Femur (tissue), 1 donor: ENCODE data around the gene ZNF547.
A peak's percentile ranks its signal among the peaks of the same experiment; 100 is the strongest.

Experiments used
- DNase-seq: peaks from one replicate; pipeline ENCODE4 v3.0.0-alpha.2; 2017

ZNF547 gene

DNA sequence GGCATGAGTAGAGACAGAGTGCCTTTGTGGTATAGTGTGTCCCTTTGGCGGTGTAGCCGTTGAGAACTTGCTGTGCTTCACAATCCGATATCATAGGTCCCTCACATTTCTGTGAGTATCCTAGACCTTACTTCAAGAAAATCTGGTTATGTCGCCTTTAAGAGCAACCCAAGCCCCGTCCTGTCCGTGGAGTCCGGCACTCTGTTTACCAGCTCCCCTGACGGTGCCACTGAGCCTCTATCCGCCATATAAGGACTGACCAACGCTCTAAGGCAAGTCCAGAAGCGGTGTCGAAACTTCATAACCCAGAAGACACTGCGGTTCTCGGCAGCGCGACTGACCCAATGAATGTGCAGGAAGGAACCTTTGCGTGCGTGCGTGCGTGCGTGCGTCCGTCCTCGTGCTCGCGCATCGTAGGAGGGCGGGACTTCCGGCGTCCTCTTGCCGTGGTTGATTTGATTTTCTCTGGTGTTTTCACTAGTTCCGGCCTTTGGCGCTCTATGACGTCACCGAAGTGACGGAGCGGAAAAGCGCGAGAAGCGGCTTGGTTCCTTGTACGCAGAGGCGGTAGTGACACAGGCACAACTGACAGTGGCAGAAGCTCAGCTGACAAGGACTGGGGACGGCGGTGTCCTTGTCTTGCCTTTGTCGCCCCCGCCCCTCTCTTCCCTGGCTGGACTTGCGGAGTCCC is at the start of gene ZNF547, which contains the start of gene TRAPPC2B:
ZNF547 (plus strand) TSS at position 555 of the 691 bp plus-strand sequence. CDS start 5,005 bp downstream, outside the sequence.
TRAPPC2B (plus strand) TSS at position 555 of the 691 bp plus-strand sequence. CDS start 1,283 bp downstream, outside the sequence.
- peak; percentile 100 for DNase-seq

DNA sequence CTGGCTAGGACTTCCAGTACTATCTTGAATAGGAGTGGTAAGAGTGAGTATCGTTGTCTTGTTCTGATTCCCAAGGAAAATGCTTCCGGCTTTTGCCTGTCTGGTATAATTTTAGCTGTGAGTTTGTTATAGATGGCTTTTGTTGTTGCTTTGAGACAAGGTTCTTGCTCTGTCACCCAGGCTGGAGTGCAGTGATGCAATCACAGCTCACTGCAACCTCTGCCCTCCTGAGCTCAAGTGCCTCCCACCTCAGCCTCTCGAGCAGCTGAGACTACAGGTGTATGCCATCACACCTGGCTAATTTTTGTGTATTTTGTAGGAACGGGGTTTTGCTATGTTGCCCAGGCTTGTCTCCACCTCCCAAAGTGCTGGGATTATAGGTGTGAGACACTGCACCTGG is 49.2 kb upstream of the ZNF547 start:
- DNase-seq = no peak

GRCh38 chr19:57317503-57317902 is 45.8 kb upstream of the ZNF547 start:
- no peak for DNase-seq

GRCh38 chr19:57319869-57320179 is 43.5 kb upstream of the ZNF547 start:
- DNase-seq = no peak

DNA sequence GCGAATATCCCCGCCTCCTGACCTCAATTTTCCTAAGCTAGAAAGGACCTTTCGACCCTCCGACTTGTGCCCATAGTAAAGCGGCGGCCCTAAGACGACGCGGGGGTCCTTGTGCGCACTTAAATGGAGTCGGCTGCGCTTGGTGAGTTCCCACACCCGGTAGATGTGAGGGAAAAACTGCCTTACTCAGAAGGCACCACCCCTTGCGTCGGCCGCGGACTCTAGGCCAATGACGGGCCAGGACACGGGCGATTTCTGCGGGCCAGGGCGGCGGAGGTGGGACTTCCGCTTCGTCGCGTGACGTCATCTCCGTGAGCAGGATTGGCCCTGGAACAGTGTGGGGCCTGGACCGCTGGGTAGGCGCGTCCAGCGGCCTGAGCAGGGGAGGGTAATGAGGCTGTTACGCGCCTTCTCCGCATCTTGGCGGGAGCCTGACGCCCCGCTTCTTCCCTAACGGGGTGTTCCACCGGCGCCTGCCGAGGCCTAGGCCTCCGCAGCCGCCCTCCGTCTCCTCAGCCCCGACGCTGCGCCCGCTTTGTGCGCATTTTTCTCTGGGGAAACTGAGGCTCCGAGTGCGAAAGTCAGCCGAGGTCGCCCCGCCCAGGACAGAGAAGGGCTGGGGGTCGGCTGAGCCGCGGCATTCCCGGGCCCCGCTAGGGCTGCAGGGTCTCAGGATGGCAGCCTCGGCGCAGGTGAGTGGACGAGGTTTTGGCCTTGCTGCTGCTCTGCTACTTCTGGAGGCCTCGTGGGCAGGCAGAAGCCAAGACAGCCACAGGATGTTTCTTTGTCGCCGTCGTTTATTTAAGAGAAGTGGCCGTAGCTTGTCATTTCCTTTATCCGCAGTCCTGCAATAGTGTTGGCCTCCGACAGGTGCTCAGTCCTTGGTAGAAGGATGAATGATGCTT is 42.9 kb upstream of the ZNF547 start, which contains the start of gene ZNF543:
ZNF543 (plus strand) TSS at position 293 of the 905 bp plus-strand sequence; CDS start at position 675, 382 bp downstream.
- peak; percentile 98 for DNase-seq

DNA sequence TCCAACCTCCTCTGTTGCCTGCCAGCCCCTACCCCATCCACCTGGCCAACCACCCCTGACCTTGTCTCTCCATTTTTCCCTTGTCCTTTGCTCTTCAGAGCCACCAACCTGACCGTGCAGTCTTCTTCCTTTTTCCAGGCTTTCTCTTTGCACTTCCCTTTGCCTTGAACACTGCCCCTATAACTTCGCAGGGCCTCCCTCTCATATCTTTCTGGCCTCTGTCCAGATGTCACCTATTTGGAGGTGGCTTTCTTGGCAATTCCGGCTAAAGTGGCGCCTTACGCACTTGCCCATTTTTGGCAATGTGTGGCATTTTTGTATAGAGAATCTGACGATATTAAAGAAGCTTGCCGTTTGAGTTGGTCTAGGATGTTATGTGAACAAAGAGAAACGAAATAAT is 42.2 kb upstream of the ZNF547 start:
- DNase-seq = no peak

- no peak for DNase-seq
Observed at GRCh38 chr19:57321751-57322150, 41.6 kb upstream of the ZNF547 start.

DNA sequence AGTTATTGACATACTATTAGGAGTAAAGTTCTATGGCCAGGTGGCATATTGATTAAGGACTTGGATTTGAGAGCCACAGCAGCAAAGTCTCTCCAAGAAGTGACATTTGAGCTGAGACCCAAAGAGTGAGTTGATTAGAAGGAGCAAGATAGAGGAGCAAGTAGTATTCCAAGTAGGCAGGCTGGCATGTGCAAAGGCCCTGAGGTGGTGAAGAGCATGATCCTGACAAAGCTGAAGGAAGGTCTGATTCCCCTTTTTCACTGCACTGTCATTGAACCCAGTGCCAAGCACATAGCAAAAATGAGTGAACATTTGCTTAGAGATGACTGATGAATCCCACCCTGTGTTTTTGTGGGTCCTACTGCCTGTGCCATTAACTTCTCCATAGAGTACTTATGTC is 38.4 kb upstream of the ZNF547 start:
- no peak for DNase-seq

GRCh38 chr19:57327993-57328392 is 35.4 kb upstream of the ZNF547 start:
- no peak for DNase-seq

DNA sequence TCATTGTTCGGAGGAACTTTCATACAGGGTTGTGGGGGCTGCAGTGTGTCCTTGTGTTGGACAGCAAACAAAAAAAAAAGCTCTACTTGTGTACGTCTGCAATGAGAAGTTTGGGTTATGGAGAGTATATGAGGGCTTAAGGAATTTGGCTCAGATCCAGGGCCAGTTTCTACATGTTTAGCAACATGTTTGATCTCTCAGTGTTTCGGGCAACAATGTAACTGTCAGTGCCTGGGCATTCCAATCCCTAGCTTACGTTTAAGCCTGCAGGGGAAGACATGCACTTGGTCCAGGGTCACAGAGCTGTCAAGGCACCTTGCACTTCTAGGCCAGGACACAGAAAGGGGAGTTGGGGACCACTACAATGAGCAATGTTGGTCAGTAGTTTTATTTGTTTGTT is 29.2 kb upstream of the ZNF547 start:
- DNase-seq = no peak

DNA sequence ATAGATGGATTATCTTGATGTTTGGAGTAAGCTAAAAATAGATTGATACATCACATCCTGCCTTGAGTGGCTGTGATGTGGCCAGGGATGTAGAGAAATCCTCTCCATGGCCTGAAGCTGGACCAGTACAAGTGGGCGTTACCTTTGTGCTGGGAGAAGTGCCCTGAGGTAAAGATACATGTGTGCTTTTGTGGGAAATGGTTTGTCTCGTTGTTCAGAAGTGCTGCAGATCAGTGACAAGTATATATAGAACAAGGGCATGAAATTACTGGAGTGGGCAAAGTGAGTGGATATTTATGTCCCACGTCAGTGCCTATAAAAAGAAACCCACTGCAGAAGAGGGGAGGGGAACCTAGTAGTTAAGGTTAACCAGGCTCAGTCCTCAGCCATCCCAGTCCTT is 24.5 kb upstream of the ZNF547 start:
- peak; percentile 49 for DNase-seq

- no peak for DNase-seq
Observed at GRCh38 chr19:57342582-57342981, 20.8 kb upstream of the ZNF547 start.

- DNase-seq = peak; percentile 26
Observed at GRCh38 chr19:57348136-57348535, 15.2 kb upstream of the ZNF547 start.

DNA sequence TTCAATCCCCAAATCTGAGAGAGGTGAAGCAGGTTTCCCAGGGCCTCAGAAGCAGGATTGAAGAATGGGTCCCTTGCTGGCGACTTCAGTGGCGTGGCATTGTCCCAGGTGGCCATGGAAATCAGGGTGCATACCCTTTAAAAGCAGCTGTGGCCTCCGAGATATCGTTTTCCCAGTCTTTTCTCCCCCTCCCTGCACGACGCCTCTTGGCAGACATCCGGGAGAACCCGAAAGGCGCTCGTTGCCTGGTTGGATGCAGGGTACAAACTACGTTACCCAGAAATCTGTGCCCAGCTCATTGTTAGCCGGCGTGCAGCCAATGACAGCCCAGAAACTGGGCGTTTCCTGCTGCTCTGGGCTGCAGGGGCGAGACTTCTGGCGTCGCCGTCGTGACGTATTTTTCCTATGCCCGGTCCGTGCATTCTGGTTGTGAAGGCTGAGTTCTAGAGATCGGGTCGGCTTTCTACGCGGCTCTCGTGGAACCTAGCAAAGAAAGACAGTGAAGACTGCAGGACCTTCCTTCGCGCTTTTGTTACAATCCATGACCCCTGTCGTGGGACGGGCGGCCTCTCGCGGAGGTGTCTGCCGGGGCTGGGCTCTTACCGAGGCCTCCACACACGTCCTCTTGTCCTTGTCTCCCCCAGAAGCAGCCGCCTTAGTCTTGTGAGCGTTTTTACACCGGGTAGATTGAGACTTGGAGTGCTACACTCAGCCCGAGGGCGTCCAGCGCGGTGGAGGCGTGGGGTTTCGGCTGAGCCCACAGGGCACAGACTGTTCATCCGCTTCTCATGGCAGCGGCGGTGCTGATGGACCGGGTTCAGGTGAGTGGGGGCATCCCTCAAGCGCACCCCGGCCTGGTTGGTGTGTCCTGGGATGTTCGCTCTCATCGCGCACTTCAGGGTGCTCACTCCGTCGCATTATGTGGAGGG is 12.2 kb upstream of the ZNF547 start, which contains the start of gene ZNF304:
ZNF304 (plus strand) TSS at position 395 of the 929 bp plus-strand sequence; CDS start at position 789, 394 bp downstream.
- peak; percentile 98 for DNase-seq

DNA sequence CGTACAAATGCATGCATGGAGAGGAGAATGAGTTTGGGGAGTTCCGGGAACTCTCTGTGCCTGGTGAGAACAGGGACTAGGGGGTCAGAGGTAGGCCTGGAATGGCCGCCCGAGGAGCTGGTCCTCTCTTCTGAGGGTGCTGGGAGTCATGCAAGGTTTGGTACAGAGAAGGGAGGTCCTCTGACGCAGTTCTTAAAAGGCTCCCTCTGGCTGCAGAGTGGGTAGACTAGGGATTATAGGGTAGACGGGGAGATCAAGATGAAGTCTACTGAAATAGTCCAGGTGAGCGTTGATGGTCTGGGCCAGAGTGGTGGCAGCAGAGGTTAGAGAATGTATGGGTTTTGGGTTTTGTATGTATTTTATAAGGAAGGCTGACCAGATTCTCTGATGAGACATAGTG is 11.5 kb upstream of the ZNF547 start:
- DNase-seq = peak; percentile 22

DNA sequence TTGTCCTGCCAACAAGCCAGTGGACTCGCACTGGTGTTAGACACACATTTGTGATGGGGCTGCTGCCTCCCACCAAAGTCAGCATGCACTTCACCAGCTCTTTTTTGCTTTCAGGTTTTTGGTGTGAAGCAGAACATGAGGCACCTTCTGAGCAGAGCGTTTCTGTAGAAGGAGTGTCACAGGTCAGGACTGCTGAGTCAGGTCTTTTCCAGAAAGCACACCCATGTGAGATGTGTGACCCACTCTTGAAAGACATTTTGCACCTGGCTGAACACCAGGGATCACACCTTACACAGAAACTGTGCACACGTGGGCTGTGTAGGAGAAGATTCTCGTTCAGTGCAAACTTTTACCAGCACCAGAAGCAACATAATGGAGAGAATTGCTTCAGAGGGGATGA is 7.4 kb upstream of the ZNF547 start:
- no peak for DNase-seq

- no peak for DNase-seq
Observed at GRCh38 chr19:57357406-57357805, 5.9 kb upstream of the ZNF547 start.

GRCh38 chr19:57359300-57359699 is 4.1 kb upstream of the ZNF547 start:
- no peak for DNase-seq

- no peak for DNase-seq
Observed at GRCh38 chr19:57362419-57362818, 932 bp upstream of the ZNF547 start.

- DNase-seq = no peak
Observed at GRCh38 chr19:57363688-57364181, 384 bp downstream of the ZNF547 start.

- no peak for DNase-seq
Observed at GRCh38 chr19:57366776-57367175, 3.4 kb downstream of the ZNF547 start.

GRCh38 chr19:57374179-57374578 is 10.8 kb downstream of the ZNF547 start:
- DNase-seq = no peak
